Endodermal cell (in vitro differentiated cells): ENCODE results near the gene SCUBE1. TPM values are rescaled to one million over a fixed set of nuclear protein-coding genes. Genes with fewer than 3 reads are reported as not detected.

ENCODE experiments used
- DNase-seq: peaks from one replicate; pipeline ENCODE4 v3.0.0-alpha.2; 2017
- H3K27ac ChIP-seq: 2 replicates; pipeline ENCODE4 v1.5.1; 2013; ENCODE audit warnings: mild to moderate bottlenecking, low read depth, low read length, moderate library complexity
- H3K27me3 ChIP-seq: 2 replicates; pipeline ENCODE4 v1.6.1; 2013; ENCODE audit warnings: mild to moderate bottlenecking, low read length, moderate library complexity; ENCODE audit not compliant: insufficient read depth, control insufficient read depth, poor library complexity, severe bottlenecking
- H3K36me3 ChIP-seq: 2 replicates; pipeline ENCODE4 v1.7.0; 2013; ENCODE audit warnings: mild to moderate bottlenecking, low read length, moderate library complexity; ENCODE audit not compliant: control insufficient read depth, insufficient read depth
- H3K4me1 ChIP-seq: one replicate; pipeline ENCODE4 v1.7.0; 2013; ENCODE audit warnings: low read length; ENCODE audit not compliant: control insufficient read depth, insufficient read depth
- H3K4me3 ChIP-seq: 2 replicates; pipeline ENCODE4 v1.5.1; 2013; ENCODE audit warnings: mild to moderate bottlenecking, low read length, moderate library complexity
- H3K9ac ChIP-seq: 2 replicates; pipeline ENCODE4 v1.6.1; 2013; ENCODE audit warnings: mild to moderate bottlenecking, low read length, moderate library complexity; ENCODE audit not compliant: poor library complexity, severe bottlenecking; ENCODE audit errors: extremely low read depth
- H3K9me3 ChIP-seq: 2 replicates; pipeline ENCODE4 v1.6.1; 2013; ENCODE audit warnings: mild to moderate bottlenecking, low read length, moderate library complexity; ENCODE audit not compliant: control insufficient read depth
- H3K27ac Mint-ChIP-seq: 2 replicates; pipeline ENCODE4 v1.8.0; 2020; ENCODE audit warnings: mixed read lengths
- H3K27me3 Mint-ChIP-seq: 2 replicates; pipeline ENCODE4 v1.8.0; 2021; ENCODE audit warnings: mild to moderate bottlenecking, mixed read lengths; ENCODE audit not compliant: insufficient read depth
- H3K36me3 Mint-ChIP-seq: 2 replicates; pipeline ENCODE4 v1.8.0; 2020; ENCODE audit warnings: low read depth, mixed read lengths
- H3K4me1 Mint-ChIP-seq: 2 replicates; pipeline ENCODE4 v1.8.0; 2020; ENCODE audit warnings: mixed read lengths
- H3K4me3 Mint-ChIP-seq: 2 replicates; pipeline ENCODE4 v1.8.0; 2020; ENCODE audit warnings: mild to moderate bottlenecking, moderate library complexity, mixed read lengths
- H3K9me3 Mint-ChIP-seq: 2 replicates; pipeline ENCODE4 v1.8.0; 2020; ENCODE audit warnings: mild to moderate bottlenecking, mixed read lengths
- CTCF ChIP-seq: fragments of 200-600 bp; sonication (generic); conservative IDR thresholded peaks from 2 replicates; pipeline ENCODE4 v1.5.0; 2021; ENCODE audit warnings: antibody characterized with exemption, mild to moderate bottlenecking
- WGBS, 2 experiments: methylation state at CpG; one replicate each; pipeline versions ENCODE4 v1.1.5 to v1.1.7; 2013; ENCODE audit warnings: missing lambda C conversion rate in 2 of 2, mixed read lengths in 1 of 2; ENCODE audit not compliant: insufficient coverage in 1 of 2, insufficient read length in 1 of 2; 5-methylcytosine and 5-hydroxymethylcytosine counted together
- total RNA-seq, 2 donors: library from RNA; stranded (reverse); fragmentation: NEBNext Ultra II Directional in 1 of 2; extraction: Animal tissue kit (Norgen Biotek cat#: 25700) in 1 of 2; gene quantifications; 2 replicates in 1 of 2; 3 replicates in 1 of 2; pipeline ENCODE4 v1.2.1, GENCODE V29; 2021

The SCUBE1 gene
- total RNA-seq, 2 donors from 2014 or later = 0.13 to 0.95 TPM

GRCh38 chr22:43295660-43296059 lies 47.5 kb downstream of the SCUBE1 start:
- DNase-seq = no peak
- Mint-ChIP-seq H3K4me1 (peaks cover 7% of the 10 kb centered on the region), H3K27ac (peak overlapping the region; percentile 75), H3K27me3 (peaks cover 1% of the 10 kb centered on the region), H3K9me3 (no peaks in the 10 kb centered on the region), H3K4me3 (no peak overlapping the region), H3K36me3 (no peaks in the 10 kb centered on the region)
- Histone ChIP-seq H3K4me1 (no peaks in the 10 kb centered on the region), H3K27ac (no peak overlapping the region), H3K4me3 (no peak overlapping the region), H3K27me3 (no peaks in the 10 kb centered on the region), H3K9ac (no peak overlapping the region), H3K36me3 (no peaks in the 10 kb centered on the region), H3K9me3 (no peaks in the 10 kb centered on the region)
- TF ChIP-seq CTCF = no peak
- WGBS, 2 experiments = 92 to 100% methylated on average over 3 to 6 of the region's 6 CpGs

- no peaks in the 10 kb centered on the region for H3K9me3 Mint-ChIP-seq
- Histone ChIP-seq H3K4me3 (no peak overlapping the region), H3K9me3 (no peaks in the 10 kb centered on the region), H3K9ac (no peak overlapping the region), H3K27me3 (no peaks in the 10 kb centered on the region), H3K36me3 (no peaks in the 10 kb centered on the region), H3K4me1 (no peaks in the 10 kb centered on the region), H3K27ac (no peak overlapping the region)
- DNase-seq = no peak
- peaks cover 1% of the 10 kb centered on the region for H3K27me3 Mint-ChIP-seq
- no peaks in the 10 kb centered on the region for H3K36me3 Mint-ChIP-seq
- no peak overlapping the region for H3K27ac Mint-ChIP-seq
- TF ChIP-seq CTCF = no peak
- H3K4me1 Mint-ChIP-seq = peaks cover 7% of the 10 kb centered on the region
- H3K4me3 Mint-ChIP-seq = no peak overlapping the region
- 89 to 91% methylated on average over 3 to 6 of the region's 6 CpGs for WGBS, 2 experiments
These were observed 48.0 kb downstream of the SCUBE1 start for GRCh38 chr22:43295173-43295572.

- Mint-ChIP-seq H3K4me3 (no peak overlapping the region), H3K9me3 (no peaks in the 10 kb centered on the region), H3K4me1 (peaks cover 7% of the 10 kb centered on the region), H3K36me3 (no peaks in the 10 kb centered on the region), H3K27ac (peak overlapping the region; percentile 82), H3K27me3 (peaks cover 1% of the 10 kb centered on the region)
- Histone ChIP-seq H3K36me3 (no peaks in the 10 kb centered on the region), H3K4me3 (no peak overlapping the region), H3K9me3 (no peaks in the 10 kb centered on the region), H3K27me3 (no peaks in the 10 kb centered on the region), H3K27ac (no peak overlapping the region), H3K4me1 (no peaks in the 10 kb centered on the region), H3K9ac (peak overlapping the region; percentile 6)
- DNase-seq = no peak
- TF ChIP-seq CTCF = no peak
- 86 to 89% methylated on average over 15 of the region's 15 CpGs for WGBS, 2 experiments
These were observed 49.3 kb downstream of the SCUBE1 start for GRCh38 chr22:43293655-43294392.
